HG03439 (cell line): ENCODE data around the gene TGM2.
"Not testable (repeated sequence)": the region's sequence is repeated elsewhere in the genome, so short reads cannot be mapped to it uniquely, and the experiment has no call there.

Experiments used
- ATAC-seq: cut with Tn5 transposase; IDR thresholded peaks from one replicate; pipeline ENCODE4 v1.9.1; 2021; ENCODE audit warnings: mild to moderate bottlenecking, moderate library complexity; ENCODE audit not compliant: unreplicated experiment

The TGM2 gene

DNA sequence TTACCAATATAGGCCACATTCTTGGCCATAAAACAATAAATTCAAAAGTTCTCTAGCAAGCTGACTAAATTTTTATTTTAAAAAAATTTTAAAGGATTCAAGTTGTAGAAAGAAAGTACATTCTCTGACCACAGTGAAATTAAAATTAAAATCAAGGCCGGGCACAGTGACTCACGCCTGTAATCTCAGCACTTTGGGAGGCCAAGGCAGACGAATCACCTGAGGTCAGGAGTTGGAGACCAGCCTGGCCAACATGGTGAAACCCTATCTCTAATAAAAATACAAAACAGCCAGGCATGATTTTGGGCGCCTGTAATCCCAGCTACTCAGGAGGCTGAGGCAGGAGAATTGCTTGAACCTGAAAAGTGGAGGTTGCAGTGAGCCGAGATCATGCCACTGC lies 62.9 kb downstream of the TGM2 start:
- ATAC-seq = not testable (repeated sequence)

DNA sequence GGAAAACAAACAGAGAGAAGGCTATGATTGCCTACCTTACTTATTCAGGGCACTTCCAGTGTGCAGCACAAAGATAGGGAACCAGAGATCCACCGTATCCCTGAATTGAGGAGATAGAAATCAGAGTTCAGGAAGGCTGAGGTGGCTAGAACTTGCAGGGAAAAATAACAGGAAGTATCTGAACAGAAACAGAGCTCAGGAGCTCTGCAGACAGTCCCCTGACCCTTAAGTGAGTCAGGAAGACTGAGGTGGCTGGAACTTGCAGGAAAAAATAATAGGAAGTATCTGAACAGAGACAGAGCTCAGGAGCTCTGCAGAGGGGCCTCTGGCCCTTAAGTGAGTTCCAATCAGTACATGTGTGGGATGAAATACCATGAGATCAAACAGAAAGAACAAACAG lies 66.1 kb downstream of the TGM2 start:
- ATAC-seq = no peak

DNA sequence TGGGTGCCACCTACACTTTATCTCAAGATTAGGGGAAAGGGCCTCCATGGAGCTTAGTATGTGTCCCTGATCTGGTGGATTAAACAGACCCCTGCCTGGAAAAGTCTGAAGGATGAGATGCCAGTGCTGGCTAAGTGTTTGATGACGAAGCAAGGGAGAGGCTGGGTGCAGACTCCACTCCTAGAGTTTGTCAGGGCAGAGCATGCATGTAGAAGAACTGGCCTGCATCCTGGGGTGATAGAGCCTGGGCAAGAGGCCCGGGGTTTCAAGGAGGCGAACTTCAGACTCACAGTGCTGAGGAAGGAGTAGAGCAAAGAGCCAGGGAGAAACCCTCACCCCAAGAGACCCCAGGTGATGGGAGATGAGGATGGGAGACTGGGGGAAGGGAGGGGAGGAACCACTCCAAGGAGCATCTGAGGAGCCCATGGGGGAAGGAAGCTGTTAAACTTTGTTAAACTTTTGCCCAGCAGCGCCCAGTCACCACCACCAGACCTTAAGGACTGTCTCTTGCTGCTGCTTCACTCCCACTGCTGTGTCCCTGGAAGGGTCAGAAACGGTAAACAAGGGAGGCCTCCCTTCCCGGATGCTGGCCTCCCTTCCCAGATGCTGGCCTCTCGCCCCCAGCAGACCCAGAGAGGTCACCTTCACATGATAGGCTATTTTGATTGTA lies 69.9 kb downstream of the TGM2 start:
- no peak for ATAC-seq

DNA sequence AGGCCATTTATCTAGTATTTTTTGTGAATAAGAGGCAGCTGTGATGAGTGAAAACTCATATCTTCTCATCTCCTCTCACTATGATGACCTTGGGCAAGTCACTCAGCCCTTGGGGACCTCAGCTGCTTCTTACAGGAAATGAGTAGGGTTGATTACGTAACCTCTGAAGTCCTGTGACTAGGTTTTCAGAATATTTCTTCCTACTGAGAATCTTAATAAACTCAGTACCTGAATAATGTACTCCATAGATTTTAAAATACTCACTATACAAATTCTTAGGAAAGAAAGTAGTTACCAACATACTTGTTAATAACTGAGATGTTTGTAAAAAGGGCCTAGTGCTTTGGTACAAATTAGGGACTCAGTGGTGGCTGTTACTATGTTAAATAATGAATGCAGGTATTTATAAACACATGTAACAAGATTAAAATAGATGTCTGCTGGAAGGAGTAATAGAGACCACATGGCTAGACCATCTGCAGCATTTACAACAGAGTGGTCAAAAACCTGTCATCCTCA lies 70.6 kb downstream of the TGM2 start:
- ATAC-seq = peak; percentile 64

DNA sequence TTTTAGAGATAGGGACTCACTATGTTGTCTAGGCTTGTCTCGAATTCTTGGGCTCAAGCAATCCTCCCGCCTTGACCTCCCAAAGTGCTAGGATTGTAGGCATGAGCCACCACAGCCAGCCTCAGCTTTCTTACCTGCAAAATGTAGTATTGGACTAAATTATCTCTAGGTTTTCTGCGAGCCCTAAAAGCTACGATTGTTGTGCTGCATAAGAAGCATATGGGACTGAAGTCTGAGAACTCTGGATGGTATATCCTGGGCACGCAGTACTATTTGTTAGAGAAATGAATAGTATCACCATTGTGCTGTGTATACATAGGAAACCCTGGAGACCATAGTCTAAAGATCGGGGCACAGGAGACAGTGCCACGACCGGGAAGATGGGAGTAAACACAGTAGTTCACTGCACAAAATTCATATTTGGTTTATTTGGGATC lies 71.4 kb downstream of the TGM2 start:
- no peak for ATAC-seq

DNA sequence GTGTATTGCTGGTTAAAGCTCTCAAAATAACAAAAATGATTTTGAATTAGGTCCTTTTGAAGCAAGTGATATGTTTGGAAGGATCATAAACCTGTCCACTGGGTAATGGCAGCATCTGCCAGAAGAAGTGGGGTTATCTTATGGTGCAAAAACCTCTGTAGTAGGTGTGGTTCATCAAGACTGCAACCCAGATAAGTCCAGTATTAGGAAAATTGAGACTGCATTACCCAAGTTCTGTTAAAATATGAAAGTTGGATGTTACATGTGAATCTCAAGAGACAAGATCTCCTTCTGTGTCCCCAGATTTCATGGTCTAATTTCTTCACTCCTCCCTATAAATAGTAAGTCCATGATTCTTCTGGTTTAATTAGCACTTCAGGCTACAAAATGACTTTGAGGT lies 72.2 kb downstream of the TGM2 start:
- no peak for ATAC-seq

DNA sequence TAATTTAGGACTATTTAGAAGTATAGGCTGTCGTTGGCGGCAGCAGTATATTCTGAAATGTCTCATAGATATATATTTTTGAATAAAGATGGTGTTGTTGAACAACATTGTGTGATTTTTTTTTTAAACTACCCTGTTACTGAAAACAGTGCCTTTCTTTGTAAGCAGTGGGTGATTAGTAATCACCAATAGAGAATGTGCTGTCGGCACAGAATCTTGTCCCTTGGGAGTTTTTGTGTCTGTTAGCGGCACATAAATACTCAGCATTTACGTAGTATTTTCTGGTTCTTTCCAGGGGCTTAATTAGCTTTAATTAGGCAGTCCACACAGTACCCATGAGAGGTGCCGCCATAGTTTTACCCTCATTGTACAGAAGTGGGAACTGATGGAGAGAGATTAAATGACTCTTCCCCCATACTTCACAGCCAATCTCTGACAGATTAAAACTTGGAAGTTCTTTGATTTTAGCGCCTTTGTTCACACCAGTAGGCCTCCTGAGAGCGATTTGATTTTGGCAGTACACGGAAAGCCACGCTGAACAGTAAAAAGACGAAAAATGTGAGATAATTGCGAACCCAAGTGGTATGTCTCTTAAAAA lies 72.7 kb downstream of the TGM2 start:
- ATAC-seq = no peak

DNA sequence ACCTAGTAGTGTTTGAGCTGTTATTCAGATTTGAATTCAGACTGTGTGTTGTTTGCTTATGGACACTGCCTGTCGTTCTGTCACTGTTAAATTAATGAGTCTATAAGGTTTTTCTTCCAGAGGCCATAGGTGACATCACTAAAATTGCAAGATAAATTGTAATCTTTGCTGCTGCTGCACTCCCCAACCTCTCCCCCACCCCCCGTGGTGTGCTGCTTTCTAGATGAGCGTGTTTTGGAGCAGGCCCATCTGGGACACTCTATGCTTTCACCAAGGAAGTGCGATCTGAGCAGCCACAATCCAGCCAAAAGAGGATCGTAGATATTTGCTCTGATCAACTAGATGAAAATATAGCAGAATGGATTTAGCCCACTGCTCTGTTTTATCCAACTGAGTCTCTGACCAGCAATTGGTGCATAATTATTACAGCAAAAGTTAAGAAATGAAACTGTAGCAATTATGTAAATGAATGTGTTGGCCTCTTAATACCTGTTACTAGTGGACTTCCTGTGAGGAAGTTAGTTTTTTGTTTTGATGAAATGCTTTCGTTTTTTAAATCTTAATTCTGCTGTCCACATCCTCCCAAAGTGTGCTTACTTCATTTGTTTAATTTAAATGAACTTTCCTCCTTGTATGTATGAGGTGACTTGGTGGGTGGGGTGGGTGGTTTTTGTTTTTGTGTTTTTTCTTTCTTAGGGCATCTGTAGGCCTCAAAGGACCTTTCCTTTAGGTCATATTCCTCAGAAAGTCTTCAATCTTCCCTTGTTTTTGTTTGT lies 73.4 kb downstream of the TGM2 start:
- no peak for ATAC-seq

DNA sequence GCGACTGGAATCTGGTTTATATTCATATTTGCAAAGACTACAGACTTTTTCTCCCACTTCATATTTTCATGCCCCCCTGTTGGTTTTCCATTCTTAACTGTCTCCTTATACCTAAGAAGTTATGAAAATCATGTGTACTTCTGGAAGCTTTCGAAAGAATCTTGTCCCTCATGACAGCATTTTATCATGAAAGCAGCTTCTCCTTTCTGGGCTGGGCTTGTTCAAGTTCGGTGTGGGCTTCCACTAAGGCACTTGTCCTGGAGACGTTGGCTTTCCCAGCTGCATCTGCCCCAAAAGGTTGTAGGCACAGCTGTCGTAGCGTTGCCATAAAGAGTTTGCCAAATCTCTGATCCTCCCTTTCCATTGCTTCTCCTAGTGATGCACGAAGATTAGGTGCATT lies 75.0 kb downstream of the TGM2 start:
- no peak for ATAC-seq

DNA sequence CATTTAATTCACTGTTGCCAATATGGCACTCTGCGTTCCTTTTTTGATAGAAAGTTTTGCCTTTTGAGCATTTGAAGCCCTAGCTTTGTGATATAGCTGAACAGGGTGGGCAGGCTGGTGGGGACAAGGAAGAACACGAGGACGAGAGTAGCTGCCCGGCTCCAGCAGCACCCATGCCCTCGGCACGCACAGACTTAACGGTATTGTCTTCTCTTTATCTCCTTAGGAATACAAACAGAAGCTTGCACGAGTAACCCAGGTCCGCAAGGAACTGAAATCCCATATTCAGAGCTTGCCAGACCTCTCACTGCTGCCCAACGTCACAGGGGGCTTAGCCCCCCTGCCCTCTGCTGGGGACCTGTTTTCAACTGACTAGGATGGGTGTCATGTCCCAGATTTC lies 75.6 kb downstream of the TGM2 start:
- no peak for ATAC-seq

DNA sequence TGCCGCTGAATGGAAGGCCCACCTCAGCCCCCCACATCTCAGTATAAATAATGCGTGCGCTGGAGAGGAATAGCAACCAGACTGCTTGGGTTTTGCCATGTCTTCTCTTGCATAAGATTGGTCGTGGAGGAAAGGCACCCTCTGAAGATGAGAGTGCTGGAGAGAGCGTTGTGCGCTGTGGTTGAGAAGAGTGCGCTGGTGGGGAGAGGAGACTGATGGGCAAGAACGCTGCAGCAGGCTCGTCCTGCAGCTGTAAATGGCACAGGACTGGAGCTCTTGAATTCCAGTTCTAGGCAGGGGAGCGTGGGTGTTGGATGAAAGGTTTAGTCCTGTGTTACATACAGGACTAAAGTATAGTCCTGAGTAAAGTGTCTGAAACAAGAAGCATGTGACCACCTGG lies 80.0 kb downstream of the TGM2 start:
- ATAC-seq = no peak

DNA sequence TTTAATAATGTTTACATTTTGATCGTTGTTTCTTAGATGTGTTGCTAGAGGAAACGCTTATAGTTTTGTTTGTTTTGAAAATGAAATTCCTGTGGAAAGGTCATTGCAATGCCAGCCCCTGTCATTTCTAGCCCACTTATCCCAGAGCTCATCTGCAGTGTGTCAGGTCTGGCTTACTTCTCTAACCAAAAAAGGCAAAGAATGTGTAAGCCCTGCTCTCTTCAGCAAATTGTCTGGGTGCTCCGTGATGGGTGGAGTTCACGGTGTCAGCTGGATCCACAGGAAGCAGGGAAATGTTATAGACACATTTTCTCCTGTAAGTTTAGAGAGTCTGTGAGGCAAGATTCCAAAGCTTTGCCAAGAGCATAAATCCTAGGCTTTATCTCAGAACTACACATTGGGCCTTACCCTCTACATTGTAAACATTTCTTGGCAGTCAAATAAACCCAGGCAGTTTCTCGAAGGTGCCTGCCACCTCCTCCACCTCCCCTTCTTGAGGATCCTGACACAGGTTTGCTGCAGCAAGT lies 80.6 kb downstream of the TGM2 start:
- ATAC-seq = no peak

DNA sequence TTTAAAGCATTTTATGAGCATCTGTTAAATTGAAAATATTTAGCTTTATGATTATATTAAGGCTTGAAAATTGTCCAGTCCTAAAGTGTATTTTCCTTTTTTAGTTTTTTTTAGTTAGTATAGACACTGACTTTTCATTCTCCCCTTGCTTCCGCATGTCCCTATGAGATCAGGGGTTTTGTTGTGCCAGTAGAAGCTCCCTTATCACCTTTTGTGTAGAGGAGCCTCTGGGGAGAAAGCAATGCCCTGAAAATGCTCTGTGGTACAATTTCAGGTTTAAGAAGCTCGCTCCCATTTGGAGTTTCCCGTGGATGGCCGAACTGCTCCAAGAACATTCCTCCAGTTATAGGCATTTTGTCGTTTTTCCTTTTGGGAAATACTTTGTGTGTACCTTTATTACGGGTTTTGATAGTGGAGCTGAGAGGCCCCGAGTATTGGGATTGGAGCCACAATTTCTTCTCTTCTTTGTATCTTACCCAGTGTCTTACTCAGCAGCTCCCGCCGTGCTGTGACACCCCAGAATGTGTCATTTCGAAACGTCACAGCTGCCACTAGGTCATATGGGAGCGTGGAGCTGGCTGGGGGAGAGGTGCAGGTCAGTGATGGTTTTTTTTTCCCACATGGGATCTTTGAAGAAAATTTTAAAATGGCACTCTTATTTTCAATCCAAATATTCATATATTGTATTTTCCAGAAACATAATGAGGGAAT lies 81.6 kb downstream of the TGM2 start:
- ATAC-seq = no peak

DNA sequence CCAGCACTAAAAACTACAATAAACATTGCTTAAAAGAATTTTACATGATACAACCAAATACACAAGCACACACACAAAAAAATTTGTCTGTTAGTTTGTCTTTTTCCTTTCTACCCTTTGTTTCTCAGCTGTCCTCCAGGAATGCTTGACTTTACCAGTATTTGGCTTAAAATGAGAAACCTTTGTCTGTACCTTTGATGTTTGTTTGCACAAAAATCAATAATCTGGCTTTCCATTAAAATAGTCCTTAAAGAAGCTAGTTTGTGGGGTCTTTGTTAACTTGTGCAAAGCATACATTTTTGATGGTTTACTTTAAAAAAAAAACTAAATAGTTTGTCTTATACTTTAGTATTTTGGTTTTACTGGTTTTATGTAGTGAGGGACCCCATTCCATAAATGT lies 82.2 kb downstream of the TGM2 start:
- no peak for ATAC-seq

DNA sequence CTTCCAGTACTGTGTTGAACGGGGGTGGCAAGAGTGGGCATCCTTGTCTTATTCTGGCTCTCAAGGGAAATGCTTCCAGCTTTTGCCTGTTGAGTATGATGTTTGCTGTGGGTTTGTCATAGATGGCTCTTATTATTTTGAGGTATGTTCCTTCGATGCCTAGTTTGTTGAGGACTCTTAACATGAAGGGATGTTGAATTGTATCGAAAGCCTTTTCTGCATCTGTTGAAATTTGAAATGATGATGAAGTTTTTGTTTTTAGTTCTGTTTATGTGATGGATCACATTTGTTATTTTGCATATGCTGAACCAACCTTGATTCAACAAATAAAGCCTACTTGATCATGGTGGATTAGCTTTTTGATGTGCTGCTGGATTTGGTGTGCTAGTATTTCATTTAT lies 83.5 kb downstream of the TGM2 start:
- no peak for ATAC-seq

DNA sequence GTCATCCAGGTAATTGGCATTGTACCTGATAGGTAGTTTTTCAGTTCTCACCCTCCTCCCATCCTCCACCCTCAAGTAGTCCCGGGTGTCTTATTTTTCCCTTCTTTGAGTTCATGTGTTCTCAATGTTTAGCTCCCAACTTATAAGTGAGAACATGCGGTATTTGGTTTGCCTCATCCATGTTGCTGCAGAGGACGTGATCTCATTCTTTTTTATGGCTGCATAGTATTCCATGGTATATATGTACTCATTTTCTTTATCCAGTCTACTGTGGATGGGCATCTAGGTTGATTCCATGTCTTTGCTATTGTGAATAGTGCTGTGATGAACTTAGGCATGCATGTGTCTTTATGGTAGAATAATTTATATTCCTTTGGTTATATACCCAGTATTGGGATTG lies 85.7 kb downstream of the TGM2 start:
- no peak for ATAC-seq

DNA sequence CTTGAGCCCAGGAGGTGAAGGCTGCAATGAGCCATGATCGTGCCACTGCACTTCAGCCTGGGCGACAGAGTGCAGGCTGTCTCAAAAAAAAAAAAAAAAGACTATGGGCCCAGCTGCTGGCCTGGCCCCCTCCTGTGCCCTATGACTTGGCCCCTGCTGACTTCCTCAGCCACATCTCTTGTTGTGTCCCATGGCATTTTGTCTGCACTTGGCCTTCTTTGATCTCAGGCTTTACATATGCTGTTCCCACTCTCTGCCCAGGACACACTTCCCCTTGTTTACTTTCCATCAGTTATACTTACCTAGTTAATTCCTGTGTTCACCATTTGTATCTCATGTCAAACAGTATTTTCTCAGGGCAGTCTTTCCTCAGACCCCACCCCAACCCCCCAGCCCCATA lies 87.0 kb downstream of the TGM2 start:
- no peak for ATAC-seq
